ENCODE measurements around the gene WDR38.

Gene WDR38

GRCh38 chr9:124813501-124814163 lies 39.6 kb upstream of the WDR38 start:
- H3K9me3 ChIP-seq (ENCODE audit: control insufficient read depth, low read length), result no peaks in the 10 kb centered on the region
- WGBS, 2 experiments, result 82 to 84% methylated on average over 11 of the region's 11 CpGs
- no peak overlapping the region for H3K27ac ChIP-seq (ENCODE audit: insufficient read depth, low read depth, low read length, poor library complexity, severe bottlenecking)
- H3K4me3 ChIP-seq (ENCODE audit: insufficient read depth, low read depth, low read length), result no peak overlapping the region
- peaks cover 32% of the 10 kb centered on the region for H3K4me1 ChIP-seq (ENCODE audit: control insufficient read depth, insufficient read depth, low read length)
- no peaks in the 10 kb centered on the region for H3K27me3 ChIP-seq (ENCODE audit: control insufficient read depth, insufficient read depth, low read length, poor library complexity, severe bottlenecking)
- H3K36me3 ChIP-seq (ENCODE audit: control insufficient read depth, insufficient read depth, low read length), result no peaks in the 10 kb centered on the region

- no peak overlapping the region for H3K27ac ChIP-seq (ENCODE audit: insufficient read depth, low read depth, low read length, poor library complexity, severe bottlenecking)
- no peaks in the 10 kb centered on the region for H3K27me3 ChIP-seq (ENCODE audit: control insufficient read depth, insufficient read depth, low read length, poor library complexity, severe bottlenecking)
- no peaks in the 10 kb centered on the region for H3K36me3 ChIP-seq (ENCODE audit: control insufficient read depth, insufficient read depth, low read length)
- H3K4me1 ChIP-seq (ENCODE audit: control insufficient read depth, insufficient read depth, low read length), result peaks cover 32% of the 10 kb centered on the region
- H3K4me3 ChIP-seq (ENCODE audit: insufficient read depth, low read depth, low read length), result no peak overlapping the region
- H3K9me3 ChIP-seq (ENCODE audit: control insufficient read depth, low read length), result no peaks in the 10 kb centered on the region
- 94 to 95% methylated on average over 5 of the region's 5 CpGs for WGBS, 2 experiments
Observed at GRCh38 chr9:124814164-124814535, 39.1 kb upstream of the WDR38 start.

DNA sequence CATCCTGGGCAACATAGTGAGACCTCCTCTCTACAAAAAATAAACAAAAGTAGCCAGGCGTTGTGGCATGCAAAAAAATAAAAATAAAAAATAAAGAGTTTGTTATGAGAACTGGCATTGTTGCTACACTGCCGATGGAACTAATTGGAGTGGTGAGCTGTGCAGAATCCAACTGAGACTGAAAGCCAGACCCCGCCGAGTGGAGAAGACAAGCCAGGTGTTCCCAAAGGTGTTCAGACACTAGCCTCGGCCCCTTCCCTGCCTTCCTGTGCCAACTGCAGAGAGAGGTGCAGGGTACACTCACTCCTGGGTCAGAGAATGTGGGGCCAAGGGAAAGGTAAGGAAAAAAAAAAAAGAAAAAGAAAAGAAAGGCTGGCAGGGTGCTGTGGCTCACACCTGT lies 37.7 kb upstream of the WDR38 start:
- H3K9me3 ChIP-seq (ENCODE audit: control insufficient read depth, low read length), result no peaks in the 10 kb centered on the region
- H3K4me1 ChIP-seq (ENCODE audit: control insufficient read depth, insufficient read depth, low read length), result peaks cover 30% of the 10 kb centered on the region
- no peaks in the 10 kb centered on the region for H3K36me3 ChIP-seq (ENCODE audit: control insufficient read depth, insufficient read depth, low read length)
- no peak overlapping the region for H3K4me3 ChIP-seq (ENCODE audit: insufficient read depth, low read depth, low read length)
- 92 to 95% methylated on average over 5 of the region's 5 CpGs for WGBS, 2 experiments
- H3K27me3 ChIP-seq (ENCODE audit: control insufficient read depth, insufficient read depth, low read length, poor library complexity, severe bottlenecking), result no peaks in the 10 kb centered on the region
- H3K27ac ChIP-seq (ENCODE audit: insufficient read depth, low read depth, low read length, poor library complexity, severe bottlenecking), result no peak overlapping the region

DNA sequence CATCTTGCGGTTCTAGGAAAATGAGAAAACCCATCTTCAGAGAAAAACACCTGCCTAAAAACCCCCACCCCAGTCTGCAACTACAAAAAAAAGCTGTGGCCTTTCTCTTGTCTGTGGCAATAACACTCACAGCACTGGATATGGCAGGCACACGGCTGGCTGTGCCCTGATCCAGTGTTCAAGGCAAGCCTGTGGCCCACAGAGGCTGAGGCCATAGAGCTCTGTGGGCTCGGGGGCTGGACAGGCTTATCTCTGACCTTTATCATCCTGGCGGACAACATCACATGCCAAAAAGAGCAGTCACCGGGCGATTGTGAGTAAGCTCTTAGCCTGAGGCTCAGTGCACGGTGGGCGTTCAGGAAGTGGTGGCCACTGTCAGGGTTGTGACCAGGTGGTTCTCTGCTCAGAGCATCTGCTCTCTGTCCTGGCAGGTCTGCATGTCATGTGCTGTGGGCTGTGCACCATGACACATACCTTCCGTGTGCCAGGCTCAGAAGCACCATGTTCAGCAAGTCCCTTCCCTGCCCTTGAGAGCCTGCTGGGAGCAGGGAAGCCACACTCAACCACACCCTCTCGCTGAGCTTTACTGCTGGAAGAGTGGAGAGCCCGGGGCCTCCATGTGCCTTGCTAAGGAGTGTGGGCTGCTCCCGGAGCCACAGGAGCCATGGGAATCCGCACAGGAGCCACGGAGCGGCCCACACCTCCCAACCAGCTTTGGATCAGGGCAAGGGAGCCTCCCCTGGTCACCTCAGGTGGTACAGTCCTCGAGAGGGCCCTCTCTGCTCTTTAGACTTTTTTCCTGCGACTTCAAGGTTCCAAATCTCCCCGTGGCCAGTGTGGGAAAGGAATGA lies 34.6 kb upstream of the WDR38 start:
- Histone ChIP-seq H3K4me3 (ENCODE audit: insufficient read depth, low read depth, low read length) (no peak overlapping the region), H3K36me3 (ENCODE audit: control insufficient read depth, insufficient read depth, low read length) (no peaks in the 10 kb centered on the region), H3K27ac (ENCODE audit: insufficient read depth, low read depth, low read length, poor library complexity, severe bottlenecking) (no peak overlapping the region), H3K27me3 (ENCODE audit: control insufficient read depth, insufficient read depth, low read length, poor library complexity, severe bottlenecking) (no peaks in the 10 kb centered on the region), H3K9me3 (ENCODE audit: control insufficient read depth, low read length) (no peaks in the 10 kb centered on the region), H3K4me1 (ENCODE audit: control insufficient read depth, insufficient read depth, low read length) (peaks cover 8% of the 10 kb centered on the region)
- WGBS, 2 experiments, result 81 to 83% methylated on average over 18 of the region's 18 CpGs

DNA sequence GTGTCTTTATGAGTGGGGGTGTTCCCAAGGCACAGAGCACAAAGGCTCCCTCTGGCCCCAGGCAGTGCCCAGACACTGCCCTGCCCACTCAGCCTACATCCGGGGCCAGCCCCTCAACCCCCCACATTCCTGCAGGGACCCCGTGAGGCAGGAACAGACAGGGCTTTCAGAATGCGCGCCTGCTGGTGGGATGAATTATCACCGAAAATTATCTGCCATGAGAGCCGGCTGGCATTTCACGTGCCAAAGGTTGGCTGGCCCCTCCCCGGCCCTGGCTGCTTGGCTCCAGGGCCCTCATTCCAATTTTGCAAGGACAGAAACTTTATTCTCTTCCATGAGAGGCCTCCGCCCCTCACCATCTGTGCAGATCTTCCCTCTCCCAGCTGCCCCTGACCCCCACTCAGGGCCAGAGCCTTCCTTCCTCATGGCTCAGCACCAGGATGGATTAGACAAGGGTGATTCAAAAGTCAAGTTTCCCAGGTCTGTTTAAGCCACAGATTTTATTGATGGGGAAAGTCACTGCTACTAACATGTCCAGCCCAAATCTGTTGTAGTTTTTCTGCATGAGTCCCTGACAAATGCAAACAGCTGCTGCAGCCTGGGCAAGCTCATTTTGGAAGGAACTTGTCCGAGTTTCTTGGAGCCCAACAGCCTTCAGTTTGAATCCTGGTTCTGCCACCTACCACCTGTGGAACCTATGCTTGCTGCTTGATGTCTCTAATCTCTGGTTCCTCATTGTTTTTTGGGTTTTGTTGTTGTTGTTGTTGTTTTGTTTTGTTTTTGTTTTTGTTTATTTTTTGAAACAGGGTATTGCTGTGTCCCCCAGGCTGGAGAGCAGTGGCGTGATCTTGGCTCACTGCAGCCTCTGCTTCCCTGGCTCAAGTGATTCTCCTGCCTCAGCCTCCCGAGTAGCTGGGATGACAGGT lies 32.3 kb upstream of the WDR38 start:
- no peak overlapping the region for H3K4me3 ChIP-seq (ENCODE audit: insufficient read depth, low read depth, low read length)
- peaks cover 7% of the 10 kb centered on the region for H3K4me1 ChIP-seq (ENCODE audit: control insufficient read depth, insufficient read depth, low read length)
- no peaks in the 10 kb centered on the region for H3K36me3 ChIP-seq (ENCODE audit: control insufficient read depth, insufficient read depth, low read length)
- 85 to 88% methylated on average over 12 of the region's 12 CpGs for WGBS, 2 experiments
- no peaks in the 10 kb centered on the region for H3K27me3 ChIP-seq (ENCODE audit: control insufficient read depth, insufficient read depth, low read length, poor library complexity, severe bottlenecking)
- no peaks in the 10 kb centered on the region for H3K9me3 ChIP-seq (ENCODE audit: control insufficient read depth, low read length)
- H3K27ac ChIP-seq (ENCODE audit: insufficient read depth, low read depth, low read length, poor library complexity, severe bottlenecking), result no peak overlapping the region

DNA sequence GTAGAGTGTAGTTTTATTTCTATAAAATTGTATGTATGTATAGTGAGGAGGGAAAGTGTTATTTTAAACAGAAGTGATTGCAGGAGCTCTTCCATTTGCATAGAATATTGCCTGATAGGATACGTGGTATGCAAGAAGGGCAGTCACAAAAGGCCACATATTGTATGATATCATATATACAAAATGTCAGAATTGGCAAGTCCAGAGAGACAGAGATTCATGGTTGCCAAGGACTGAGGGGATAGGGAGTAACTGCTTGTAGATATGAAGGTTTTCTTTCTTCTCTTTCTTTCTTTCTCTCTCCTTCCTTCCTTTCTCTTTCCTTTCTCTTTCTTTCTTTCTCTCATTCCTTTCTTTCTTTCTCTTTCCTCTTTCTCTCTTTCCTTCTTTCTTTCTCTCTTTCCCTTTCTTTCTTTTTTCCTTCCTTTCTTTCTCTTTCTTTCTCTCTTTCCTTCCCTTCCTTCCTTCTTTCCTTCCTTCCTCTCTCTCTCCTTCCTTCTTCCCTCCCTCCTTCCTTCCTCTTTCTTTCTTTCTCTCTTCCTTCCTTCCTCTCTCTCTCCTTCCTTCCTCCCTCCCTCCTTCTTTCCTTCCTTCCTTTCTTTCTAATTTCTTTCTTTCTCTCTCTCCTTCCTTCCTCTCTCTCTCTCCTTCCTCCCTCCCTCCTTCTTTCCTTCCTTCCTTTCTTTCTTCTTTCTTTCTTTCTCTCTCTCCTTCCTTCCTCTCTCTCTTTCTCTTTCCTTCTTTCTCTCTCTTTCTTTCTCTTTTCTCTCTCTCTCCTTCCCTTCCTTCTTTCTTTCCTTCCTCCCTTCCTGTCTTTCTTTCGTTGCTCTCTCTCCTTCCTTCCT lies 24.5 kb upstream of the WDR38 start:
- Histone ChIP-seq H3K9me3 (ENCODE audit: control insufficient read depth, low read length) (no peaks in the 10 kb centered on the region), H3K36me3 (ENCODE audit: control insufficient read depth, insufficient read depth, low read length) (no peaks in the 10 kb centered on the region), H3K4me3 (ENCODE audit: insufficient read depth, low read depth, low read length) (no peak overlapping the region), H3K4me1 (ENCODE audit: control insufficient read depth, insufficient read depth, low read length) (no peaks in the 10 kb centered on the region), H3K27me3 (ENCODE audit: control insufficient read depth, insufficient read depth, low read length, poor library complexity, severe bottlenecking) (no peaks in the 10 kb centered on the region), H3K27ac (ENCODE audit: insufficient read depth, low read depth, low read length, poor library complexity, severe bottlenecking) (no peak overlapping the region)
- WGBS, 2 experiments, result 80 to 81% methylated on average over 2 of the region's 2 CpGs

GRCh38 chr9:124829334-124829669 lies 24.0 kb upstream of the WDR38 start:
- no peaks in the 10 kb centered on the region for H3K9me3 ChIP-seq (ENCODE audit: control insufficient read depth, low read length)
- H3K4me1 ChIP-seq (ENCODE audit: control insufficient read depth, insufficient read depth, low read length), result no peaks in the 10 kb centered on the region
- H3K4me3 ChIP-seq (ENCODE audit: insufficient read depth, low read depth, low read length), result no peak overlapping the region
- no peaks in the 10 kb centered on the region for H3K27me3 ChIP-seq (ENCODE audit: control insufficient read depth, insufficient read depth, low read length, poor library complexity, severe bottlenecking)
- H3K36me3 ChIP-seq (ENCODE audit: control insufficient read depth, insufficient read depth, low read length), result no peaks in the 10 kb centered on the region
- H3K27ac ChIP-seq (ENCODE audit: insufficient read depth, low read depth, low read length, poor library complexity, severe bottlenecking), result no peak overlapping the region
- 57 to 68% methylated on average over 5 of the region's 5 CpGs for WGBS, 2 experiments

DNA sequence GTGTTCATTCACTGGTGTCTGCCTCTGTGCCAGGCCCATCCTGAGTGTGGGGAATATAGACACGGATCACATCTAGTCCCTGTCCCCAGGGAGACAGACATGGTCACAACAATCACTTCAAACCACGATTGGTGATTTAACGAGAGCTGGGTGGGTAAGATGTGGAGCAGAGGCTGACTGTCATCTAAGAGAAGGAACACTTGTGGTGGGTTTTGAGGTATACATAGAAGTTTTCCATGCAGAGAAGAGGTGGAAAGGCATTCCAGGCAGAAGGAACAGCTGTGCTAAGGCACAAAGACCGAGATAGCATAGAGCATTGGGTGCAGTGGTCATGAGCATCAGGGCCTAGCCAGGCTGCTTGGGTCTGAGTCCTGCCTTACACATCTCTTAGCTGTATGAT lies 22.7 kb upstream of the WDR38 start:
- Histone ChIP-seq H3K9me3 (ENCODE audit: control insufficient read depth, low read length) (no peaks in the 10 kb centered on the region), H3K27ac (ENCODE audit: insufficient read depth, low read depth, low read length, poor library complexity, severe bottlenecking) (no peak overlapping the region), H3K4me3 (ENCODE audit: insufficient read depth, low read depth, low read length) (no peak overlapping the region), H3K27me3 (ENCODE audit: control insufficient read depth, insufficient read depth, low read length, poor library complexity, severe bottlenecking) (no peaks in the 10 kb centered on the region), H3K4me1 (ENCODE audit: control insufficient read depth, insufficient read depth, low read length) (no peaks in the 10 kb centered on the region), H3K36me3 (ENCODE audit: control insufficient read depth, insufficient read depth, low read length) (no peaks in the 10 kb centered on the region)
- 72 to 73% methylated on average over 4 of the region's 4 CpGs for WGBS, 2 experiments

- Histone ChIP-seq H3K27me3 (ENCODE audit: control insufficient read depth, insufficient read depth, low read length, poor library complexity, severe bottlenecking) (no peaks in the 10 kb centered on the region), H3K9me3 (ENCODE audit: control insufficient read depth, low read length) (no peaks in the 10 kb centered on the region), H3K27ac (ENCODE audit: insufficient read depth, low read depth, low read length, poor library complexity, severe bottlenecking) (no peak overlapping the region), H3K36me3 (ENCODE audit: control insufficient read depth, insufficient read depth, low read length) (no peaks in the 10 kb centered on the region), H3K4me3 (ENCODE audit: insufficient read depth, low read depth, low read length) (no peak overlapping the region), H3K4me1 (ENCODE audit: control insufficient read depth, insufficient read depth, low read length) (no peaks in the 10 kb centered on the region)
- WGBS, 2 experiments, result 91 to 92% methylated on average over 9 of the region's 9 CpGs
Observed at GRCh38 chr9:124831642-124832364, 21.5 kb upstream of the WDR38 start.
